SK-N-MC (cell line): Measurements from ENCODE around the gene MAP1LC3B.

ENCODE experiments used
- EZH2 ChIP-seq: fragments of 200-600 bp; sonication (generic); IDR thresholded peaks from one replicate; pipeline ENCODE4 v1.6.1; 2017; ENCODE audit warnings: antibody characterized with exemption
- FOXP2 ChIP-seq: optimal IDR thresholded peaks from 2 replicates; pipeline ENCODE3; 2011; ENCODE audit warnings: mild to moderate bottlenecking, moderate library complexity; ENCODE audit not compliant: insufficient read depth; ENCODE audit errors: extremely low read length, control extremely low read depth
- POLR2AphosphoS5 ChIP-seq: IDR thresholded peaks from 2 replicates; pipeline ENCODE4 v1.6.1; 2012; ENCODE audit warnings: mild to moderate bottlenecking, low read depth, low read length, borderline replicate concordance

DNA sequence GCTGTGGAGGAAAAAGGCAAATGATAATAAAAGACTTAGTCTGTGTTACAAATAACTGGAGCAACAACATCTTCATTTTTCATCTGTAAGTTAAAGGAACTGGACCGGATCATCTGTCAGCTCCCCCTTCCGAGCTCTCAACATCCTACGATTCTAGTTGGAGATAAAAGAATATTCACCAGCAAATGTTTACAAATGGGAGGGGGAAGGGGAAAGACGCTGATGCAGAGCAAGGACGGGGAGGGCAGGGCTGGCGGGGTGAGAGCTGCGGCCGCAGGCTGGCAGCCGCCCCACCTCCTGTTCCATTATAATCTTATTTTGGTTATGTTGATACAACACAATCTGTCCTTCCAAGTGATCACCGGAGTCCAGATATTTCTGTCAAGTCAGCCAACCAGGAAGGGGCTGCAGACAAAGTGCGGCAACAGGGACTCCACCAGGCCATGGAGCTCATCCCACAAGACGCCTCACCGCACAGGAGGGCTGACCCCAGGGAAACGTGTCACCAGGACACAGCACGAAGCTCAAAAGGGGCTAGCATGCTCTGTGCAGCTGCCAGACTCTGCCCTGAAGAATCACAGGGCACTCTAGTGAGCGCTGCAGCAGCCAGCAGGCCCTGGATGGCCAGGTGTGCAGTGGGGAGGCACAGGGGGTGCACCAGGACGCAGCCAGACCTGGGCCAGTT is 28.2 kb upstream of the MAP1LC3B start:
- TF ChIP-seq POLR2AphosphoS5 (no peak), EZH2 (no peak), FOXP2 (no peak)
